SK-N-SH (cell line): ENCODE measurements around the gene DAP. TPM values are rescaled to one million over a fixed set of nuclear protein-coding genes. Genes with fewer than 3 reads are reported as not detected.

ENCODE experiments used
- CTCF ChIA-PET: fragments of 300-600, 350-600 bp; formaldehyde crosslinking; extraction: SDS; loops from one replicate; lab custom pipeline; 2021; lab: Yijun Ruan, JAX
- POLR2A ChIA-PET: fragments of 350-600 bp; sonication (Branson Sonifier 250); formaldehyde crosslinking; extraction: SDS; loops from one replicate; lab custom pipeline; 2020; ENCODE audit warnings: antibody characterized with exemption, inconsistent platforms; lab: Yijun Ruan, JAX
- DNase-seq: peaks from one replicate; pipeline ENCODE4 v3.0.0; 2012
- H2AFZ ChIP-seq: fragments of 200-600 bp; sonication (generic); 2 replicates; pipeline ENCODE4 v1.8.1; 2016; ENCODE audit warnings: antibody characterized with exemption, mild to moderate bottlenecking, low read depth
- H3F3A ChIP-seq: fragments of 200-600 bp; sonication (generic); replicated peaks from 2 replicates; pipeline ENCODE3; 2016; ENCODE audit warnings: antibody characterized with exemption, mild to moderate bottlenecking; ENCODE audit not compliant: insufficient read depth
- H3K27ac ChIP-seq, 2 experiments: fragments of 200-500 bp in 1 of 2; fragments of 200-600 bp in 1 of 2; sonication (Bioruptor generic) in 1 of 2; sonication (generic), shearing (Covaris generic) in 1 of 2; 2 replicates each; pipeline versions ENCODE4 v1.5.1 to v1.6.1; 2014 to 2016; ENCODE audit warnings: low read depth in 2 of 2, inconsistent platforms in 1 of 2, low read length in 1 of 2, mild to moderate bottlenecking in 1 of 2, mixed read lengths in 1 of 2
- H3K27me3 ChIP-seq: fragments of 200-600 bp; sonication (generic), shearing (Covaris generic); 2 replicates; pipeline ENCODE4 v1.6.1; 2016; ENCODE audit warnings: mixed run types; ENCODE audit not compliant: insufficient read depth
- H3K36me3 ChIP-seq, 2 experiments: fragments of 200-500 bp in 1 of 2; fragments of 200-600 bp in 1 of 2; sonication (Bioruptor generic) in 1 of 2; sonication (generic) in 1 of 2; replicated peaks in 1 of 2; 2 replicates each; pipeline versions ENCODE3 to v1.5.1; 2014 to 2016; ENCODE audit warnings: low read length in 1 of 2, mild to moderate bottlenecking in 1 of 2; ENCODE audit not compliant: insufficient read depth in 2 of 2, control insufficient read depth in 1 of 2
- H3K4me1 ChIP-seq, 2 experiments: fragments of 200-500 bp in 1 of 2; fragments of 200-600 bp in 1 of 2; sonication (Bioruptor generic) in 1 of 2; sonication (generic), shearing (Covaris generic) in 1 of 2; 2 replicates each; pipeline versions ENCODE4 v1.5.1 to v1.6.1; 2014 to 2016; ENCODE audit warnings: low read depth in 1 of 2, low read length in 1 of 2, mixed run types in 1 of 2; ENCODE audit not compliant: insufficient read depth in 2 of 2, control insufficient read depth in 1 of 2
- H3K4me2 ChIP-seq: fragments of 200-600 bp; sonication (generic), shearing (Covaris generic); 2 replicates; pipeline ENCODE4 v1.6.1; 2017; ENCODE audit warnings: mixed run types
- H3K4me3 ChIP-seq, 2 experiments: fragments of 200-500 bp in 1 of 2; fragments of 200-600 bp in 1 of 2; sonication (Bioruptor generic) in 1 of 2; sonication (generic), shearing (Covaris generic) in 1 of 2; 2 replicates each; pipeline versions ENCODE4 v1.5.1 to v1.8.1; 2014 to 2016; ENCODE audit warnings: low read depth in 2 of 2, inconsistent platforms in 1 of 2, low read length in 1 of 2, mild to moderate bottlenecking in 1 of 2, mixed read lengths in 1 of 2, moderate library complexity in 1 of 2
- H3K79me2 ChIP-seq: fragments of 200-600 bp; sonication (generic); 2 replicates; pipeline ENCODE4 v1.8.1; 2017; ENCODE audit warnings: mild to moderate bottlenecking; ENCODE audit not compliant: insufficient read depth
- H3K9ac ChIP-seq: fragments of 200-600 bp; sonication (generic); 2 replicates; pipeline ENCODE4 v1.6.1; 2017; ENCODE audit warnings: mixed run types
- H3K9me2 ChIP-seq: fragments of 200-600 bp; sonication (generic); 2 replicates; pipeline ENCODE4 v1.6.1; 2017; ENCODE audit warnings: mixed run types
- H3K9me3 ChIP-seq: fragments of 200-600 bp; sonication (generic); 2 replicates; pipeline ENCODE4 v1.6.1; 2017; ENCODE audit warnings: mixed run types, mild to moderate bottlenecking, moderate library complexity
- H4K20me1 ChIP-seq: fragments of 200-600 bp; sonication (generic); 2 replicates; pipeline ENCODE4 v1.6.1; 2017; ENCODE audit warnings: mild to moderate bottlenecking, mixed run types; ENCODE audit not compliant: insufficient read depth
- CHD2 ChIP-seq: fragments of 150-350 bp; IDR thresholded peaks from 2 replicates; pipeline ENCODE4 v1.6.1; 2018; ENCODE audit warnings: low read length; ENCODE audit not compliant: partially characterized antibody
- ELF1 ChIP-seq: IDR thresholded peaks from 2 replicates; pipeline ENCODE4 v1.4.0; 2012
- EP300 ChIP-seq, 2 experiments: IDR thresholded peaks; 2 replicates each; pipeline versions ENCODE4 v1.4.0 to v1.6.1; 2012; ENCODE audit warnings: borderline replicate concordance in 1 of 2, low read depth in 1 of 2, low read length in 1 of 2
- EZH2phosphoT487 ChIP-seq: fragments of 200-600 bp; sonication (generic); IDR thresholded peaks from 2 replicates; pipeline ENCODE4 v1.6.1; 2017; ENCODE audit warnings: low read depth, mixed run types, mild to moderate bottlenecking, antibody characterized with exemption, moderate library complexity, borderline replicate concordance
- FOSL2 ChIP-seq: IDR thresholded peaks from 2 replicates; pipeline ENCODE4 v1.4.0; 2012; ENCODE audit warnings: low read depth, mild to moderate bottlenecking, moderate library complexity, borderline replicate concordance
- FOXM1 ChIP-seq: IDR thresholded peaks from 2 replicates; pipeline ENCODE4 v1.4.0; 2012; ENCODE audit warnings: low read depth, mild to moderate bottlenecking
- GABPA ChIP-seq: IDR thresholded peaks from 2 replicates; pipeline ENCODE4 v1.4.0; 2012; ENCODE audit warnings: low read depth, mild to moderate bottlenecking
- IRF3 ChIP-seq: fragments of 150-350 bp; IDR thresholded peaks from 2 replicates; pipeline ENCODE4 v1.6.1; 2016; ENCODE audit warnings: mild to moderate bottlenecking, low read depth, low read length
- JUND ChIP-seq: IDR thresholded peaks from 2 replicates; pipeline ENCODE4 v1.4.0; 2012
- MAX ChIP-seq: IDR thresholded peaks from 2 replicates; pipeline ENCODE4 v1.4.0; 2012; ENCODE audit warnings: low read depth
- MXI1 ChIP-seq: IDR thresholded peaks from 2 replicates; pipeline ENCODE4 v1.6.1; 2012; ENCODE audit warnings: mild to moderate bottlenecking, low read depth, low read length, improper control_type of control experiment
- POLR2AphosphoS5 ChIP-seq: IDR thresholded peaks from 2 replicates; pipeline ENCODE4 v1.6.1; 2012; ENCODE audit warnings: low read depth, low read length
- REST ChIP-seq: IDR thresholded peaks from 2 replicates; pipeline ENCODE4 v1.6.1; 2012; ENCODE audit warnings: mild to moderate bottlenecking, low read depth, low read length, moderate library complexity
- RXRA ChIP-seq: IDR thresholded peaks from 2 replicates; pipeline ENCODE4 v1.4.0; 2012; ENCODE audit warnings: low read depth, mild to moderate bottlenecking, borderline replicate concordance
- SIN3A ChIP-seq: IDR thresholded peaks from 2 replicates; pipeline ENCODE4 v1.6.1; 2012; ENCODE audit warnings: low read depth, mild to moderate bottlenecking, low read length, moderate library complexity, borderline replicate concordance
- SMC3 ChIP-seq: IDR thresholded peaks from 2 replicates; pipeline ENCODE4 v1.6.1; 2012; ENCODE audit warnings: low read depth, low read length, improper control_type of control experiment
- TCF12 ChIP-seq: IDR thresholded peaks from 2 replicates; pipeline ENCODE4 v1.4.0; 2012
- USF1 ChIP-seq: IDR thresholded peaks from 2 replicates; pipeline ENCODE4 v1.4.0; 2012; ENCODE audit warnings: low read depth, borderline replicate concordance
- USF2 ChIP-seq: fragments of 150-350 bp; IDR thresholded peaks from 2 replicates; pipeline ENCODE4 v1.6.1; 2017; ENCODE audit warnings: antibody characterized with exemption, low read length, low read depth, borderline replicate concordance
- ZBTB33 ChIP-seq: IDR thresholded peaks from 2 replicates; pipeline ENCODE4 v1.4.0; 2012; ENCODE audit warnings: low read depth, borderline replicate concordance
- polyA plus RNA-seq, 3 experiments: library from polyadenylated mRNA; depleted of rRNA; stranded (reverse); fragments of >200 nt; gene quantifications; 2 replicates each; pipeline ENCODE4 v1.2.3, GENCODE V29; 2012

Gene DAP
- polyA plus RNA-seq, 1 of the 3 experiments (the other 2 are of a cell fraction): 78.2 TPM

GRCh38 chr5:10737880-10738279, 23.2 kb downstream of the DAP start:
- no peak overlapping the region for H3K27ac ChIP-seq
- peaks cover 13% of the 10 kb centered on the region for H3F3A ChIP-seq
- no peak overlapping the region for H3K4me3 ChIP-seq
- H4K20me1 ChIP-seq: peaks cover 15% of the 10 kb centered on the region; the same call in 1 of the 2 replicates
- no peak overlapping the region for H3K4me2 ChIP-seq
- TF ChIP-seq USF1: no peak
- no peak for TF ChIP-seq EP300 (IDR thresholded peaks at IDR 0.05; ENCODE audit: borderline replicate concordance in 1 of 2, low read depth in 1 of 2, low read length in 1 of 2)
- no peak for TF ChIP-seq EZH2phosphoT487
- TF ChIP-seq JUND: no peak
- TF ChIP-seq RXRA: no peak
- TF ChIP-seq FOXM1: no peak
- TF ChIP-seq POLR2AphosphoS5: no peak
- TF ChIP-seq GABPA: no peak
- no peak for TF ChIP-seq MXI1
- TF ChIP-seq IRF3: no peak
- no peak for TF ChIP-seq MAX
- no peak for TF ChIP-seq CHD2
- no peak for TF ChIP-seq ZBTB33
- no peak for TF ChIP-seq REST
- no peak for TF ChIP-seq SIN3A
- no peak for TF ChIP-seq TCF12
- TF ChIP-seq SMC3: no peak
- TF ChIP-seq FOSL2: no peak
- TF ChIP-seq ELF1: no peak
- no peak for TF ChIP-seq USF2
- TF ChIP-seq, all 33 proteins: peak for 0
- Histone ChIP-seq H2AFZ (no peak overlapping the region), H3K9ac (no peak overlapping the region), H3K4me1 (peaks cover 0 to 18% of the 10 kb centered on the region in 2 experiments; a peak in 1 of 4 replicates), H3K9me3 (peaks cover 27% of the 10 kb centered on the region), H3K9me2 (no peaks in the 10 kb centered on the region), H3K27me3 (no peaks in the 10 kb centered on the region), H3K36me3 (peaks cover 7 to 76% of the 10 kb centered on the region in 2 experiments), H3K79me2 (peaks cover 58% of the 10 kb centered on the region)
- DNase-seq: no peak
- ChIA-PET POLR2A (no interaction called here), CTCF (interaction anchor here (1.2 to 1.7 kb wide), 2 partner anchors 11 to 43 kb away, joined by 3 to 4 read pairs; no protein-coding TSS in a partner anchor)
